B cell (primary cell): ENCODE data around the gene EPAS1. TPM values are rescaled to one million over a fixed set of nuclear protein-coding genes. Genes with fewer than 3 reads are reported as not detected.

Experiments used
- ATAC-seq: fragments of 200-7000 bp; cut with Tn5 transposase; one replicate; pipeline ENCODE4 v1.10.0; 2021; ENCODE audit warnings: low read depth, mild to moderate bottlenecking, moderate number of reproducible peaks, moderate library complexity
- CTCF ChIA-PET: fragments of 350-600 bp; sonication (Branson Sonifier 250); formaldehyde crosslinking; loops from one replicate; lab custom pipeline; 2021; ENCODE audit warnings: antibody characterized with exemption, inconsistent platforms; lab: Charles Lee
- POLR2A ChIA-PET: fragments of 350-600 bp; sonication (Branson Sonifier 250); formaldehyde crosslinking; loops from one replicate; lab custom pipeline; 2021; ENCODE audit warnings: antibody characterized with exemption; lab: Charles Lee
- DNase-seq: peaks from one replicate; pipeline ENCODE4 v3.0.0; 2013
- H2AFZ ChIP-seq: 2 replicates; pipeline ENCODE4 v1.6.1; 2012; ENCODE audit warnings: mild to moderate bottlenecking, low read depth, low read length; ENCODE audit not compliant: insufficient read depth, poor library complexity, severe bottlenecking
- H3K27ac ChIP-seq, 2 donors: 1 replicate in 1 of 2; 2 replicates in 1 of 2; pipeline ENCODE4 v1.5.1; 2012 to 2013; ENCODE audit warnings: low read length in 2 of 2, mild to moderate bottlenecking in 2 of 2, moderate library complexity in 1 of 2
- H3K27me3 ChIP-seq, 4 experiments: fragments of 200-600 bp in 1 of 4; sonication (generic) in 1 of 4; replicated peaks in 1 of 4; 1 replicate in 2 of 4; 2 replicates in 2 of 4; pipeline versions ENCODE4 v1.6.1 to v1.7.0; 2013 to 2016; ENCODE audit warnings: low read length in 3 of 4, mild to moderate bottlenecking in 2 of 4, mixed read lengths in 1 of 4, moderate library complexity in 1 of 4; ENCODE audit not compliant: insufficient read depth in 4 of 4, control insufficient read depth in 3 of 4; ENCODE audit errors: control extremely low read depth in 1 of 4
- H3K36me3 ChIP-seq, 2 experiments: replicated peaks in 1 of 2; 1 replicate in 1 of 2; 2 replicates in 1 of 2; pipeline versions ENCODE4 v1.6.1 to v1.7.1; 2013; ENCODE audit warnings: low read length in 1 of 2; ENCODE audit not compliant: insufficient read depth in 2 of 2, control insufficient read depth in 1 of 2; ENCODE audit errors: control extremely low read depth in 1 of 2, extremely low read depth in 1 of 2
- H3K4me1 ChIP-seq, 2 donors: fragments of 200-600 bp in 1 of 2; sonication (generic) in 1 of 2; 1 replicate in 1 of 2; 2 replicates in 1 of 2; pipeline versions ENCODE4 v1.5.1 to v1.6.1; 2013 to 2017; ENCODE audit warnings: low read length in 2 of 2; ENCODE audit not compliant: control insufficient read depth in 2 of 2, insufficient read depth in 2 of 2
- H3K4me2 ChIP-seq: replicated peaks from 2 replicates; pipeline ENCODE3; 2012; ENCODE audit warnings: mild to moderate bottlenecking, low read depth, low read length; ENCODE audit not compliant: poor library complexity, severe bottlenecking
- H3K4me3 ChIP-seq, 5 experiments: fragments of 200-600 bp in 1 of 5; sonication (generic) in 1 of 5; 1 replicate in 3 of 5; 2 replicates in 2 of 5; pipeline versions ENCODE4 v1.5.1 to v1.7.0; 2011 to 2016; ENCODE audit warnings: low read length in 4 of 5, mild to moderate bottlenecking in 4 of 5, low read depth in 2 of 5, control low read depth in 1 of 5, moderate library complexity in 1 of 5; ENCODE audit not compliant: insufficient read depth in 1 of 5; ENCODE audit errors: control extremely low read depth in 1 of 5, extremely low read depth in 1 of 5
- H3K79me2 ChIP-seq: fragments of 200-600 bp; sonication (generic); one replicate; pipeline ENCODE4 v1.6.0; 2016; ENCODE audit warnings: low read length; ENCODE audit not compliant: control insufficient read depth, insufficient read depth
- H3K9ac ChIP-seq: fragments of 200-600 bp; sonication (generic); 2 replicates; pipeline ENCODE4 v1.6.1; 2017; ENCODE audit warnings: mild to moderate bottlenecking, low read length, moderate library complexity
- H3K9me3 ChIP-seq, 3 donors: one replicate each; pipeline versions ENCODE4 v1.6.1 to v1.7.1; 2013; ENCODE audit warnings: low read length in 2 of 3; ENCODE audit not compliant: control insufficient read depth in 2 of 3, insufficient read depth in 1 of 3; ENCODE audit errors: control extremely low read depth in 1 of 3
- H4K20me1 ChIP-seq: 2 replicates; pipeline ENCODE4 v1.6.0; 2012; ENCODE audit warnings: mild to moderate bottlenecking, low read length; ENCODE audit not compliant: insufficient read depth, control insufficient read depth, poor library complexity, severe bottlenecking
- H3K27ac Mint-ChIP-seq: one replicate; pipeline ENCODE4 v1.8.0; 2021; ENCODE audit warnings: mixed read lengths
- H3K27me3 Mint-ChIP-seq: one replicate; pipeline ENCODE4 v1.8.0; 2021; ENCODE audit warnings: mixed read lengths
- H3K4me1 Mint-ChIP-seq: one replicate; pipeline ENCODE4 v1.8.0; 2021; ENCODE audit warnings: mixed read lengths
- H3K4me3 Mint-ChIP-seq: one replicate; pipeline ENCODE4 v1.8.0; 2021; ENCODE audit warnings: mixed read lengths
- H3K9me3 Mint-ChIP-seq: one replicate; pipeline ENCODE4 v1.8.0; 2022; ENCODE audit warnings: mixed read lengths; ENCODE audit not compliant: insufficient read depth
- CTCF ChIP-seq: fragments of 200-600 bp; IDR thresholded peaks from one replicate; pipeline ENCODE4 v1.8.0; 2022; ENCODE audit warnings: antibody characterized with exemption, mild to moderate bottlenecking
- EZH2 ChIP-seq: IDR thresholded peaks from 2 replicates; pipeline ENCODE4 v1.6.1; 2012; ENCODE audit warnings: borderline replicate concordance, low read depth, mild to moderate bottlenecking, moderate library complexity, low read length; ENCODE audit not compliant: insufficient read depth, poor library complexity, severe bottlenecking
- WGBS: methylation state at CpG from one replicate; pipeline ENCODE4 v1.1.5; 2013; ENCODE audit warnings: missing lambda C conversion rate; ENCODE audit not compliant: insufficient coverage; 5-methylcytosine and 5-hydroxymethylcytosine counted together
- intact Hi-C: fragments of 100-400 bp; cut with micrococcal nuclease; formaldehyde crosslinking; loops from one replicate; pipeline ENCODE4 v1.10.0; 2022
- polyA plus RNA-seq: library from polyadenylated mRNA; depleted of rRNA; stranded (reverse); fragments of >200 nt; gene quantifications from 2 replicates; pipeline ENCODE4 v1.2.3, GENCODE V29; 2012
- total RNA-seq, 2 donors: library from RNA; stranded (reverse); fragments of 120-200 nt in 1 of 2; gene quantifications; 1 replicate in 1 of 2; 2 replicates in 1 of 2; pipeline versions ENCODE4 v1.2.3 to v1.2.4, GENCODE V29; 2013 to 2022

Gene EPAS1
- total and polyA plus RNA-seq, 2 donors (not counting 1 experiment from before 2014, with no cell fraction given) = 0.06 to 0.37 TPM

- intact Hi-C loops = no loop called here
- Histone ChIP-seq H3K27ac (no peak overlapping the region), H3K4me1 (no peaks in the 10 kb centered on the region), H3K36me3 (no peaks in the 10 kb centered on the region), H3K79me2 (no peaks in the 10 kb centered on the region), H4K20me1 (no peaks in the 10 kb centered on the region), H3K4me2 (no peak overlapping the region), H3K9me3 (peaks cover 0 to 4% (median 0%) of the 10 kb centered on the region in 3 donors), H3K9ac (no peak overlapping the region), H2AFZ (no peak overlapping the region), H3K4me3 (no peak overlapping the region), H3K27me3 (peaks cover 0 to 12% (median 2%) of the 10 kb centered on the region in 4 experiments)
- no peaks in the 10 kb centered on the region for H3K9me3 Mint-ChIP-seq
- no peaks in the 10 kb centered on the region for H3K4me1 Mint-ChIP-seq
- no peak for TF ChIP-seq EZH2
- no peak for TF ChIP-seq CTCF
- WGBS = 100% methylated on average over 2 of the region's 2 CpGs
- ChIA-PET POLR2A (interaction anchor here (0.6 kb wide), 1 partner anchor 1590 kb away, joined by 10 read pairs; no protein-coding TSS in a partner anchor), CTCF (no interaction called here)
- DNase-seq (no peak), ATAC-seq (no peak)
- H3K27me3 Mint-ChIP-seq = peaks cover 37% of the 10 kb centered on the region
- H3K27ac Mint-ChIP-seq = no peak overlapping the region
- H3K4me3 Mint-ChIP-seq = no peak overlapping the region
Measured at GRCh38 chr2:46308081-46308480, 10.9 kb downstream of the EPAS1 start.

- H3K79me2 ChIP-seq = no peaks in the 10 kb centered on the region
- H3K4me3 ChIP-seq = no peak overlapping the region
- intact Hi-C loops = no loop called here
- ATAC-seq (no peak), DNase-seq (no peak)
- H3K36me3 ChIP-seq = no peaks in the 10 kb centered on the region
- H3K9ac ChIP-seq = no peak overlapping the region
- H2AFZ ChIP-seq = no peak overlapping the region
- WGBS = no CpG with 5 or more reads among the region's 3 CpGs
- H3K9me3 Mint-ChIP-seq = no peaks in the 10 kb centered on the region
- H3K4me2 ChIP-seq = no peak overlapping the region
- no peaks in the 10 kb centered on the region for H3K4me1 Mint-ChIP-seq
- TF ChIP-seq CTCF (no peak), EZH2 (no peak)
- H3K4me1 ChIP-seq = no peaks in the 10 kb centered on the region
- peaks cover 0 to 4% (median 0%) of the 10 kb centered on the region in 3 donors for H3K9me3 ChIP-seq
- peaks cover 0 to 7% (median 1%) of the 10 kb centered on the region in 4 experiments for H3K27me3 ChIP-seq
- CTCF ChIA-PET = no interaction called here
- H3K4me3 Mint-ChIP-seq = no peak overlapping the region
- POLR2A ChIA-PET = interaction anchor here (0.6 kb wide), 1 partner anchor 1589 kb away, joined by 10 read pairs; no protein-coding TSS in a partner anchor
- no peaks in the 10 kb centered on the region for H4K20me1 ChIP-seq
- H3K27me3 Mint-ChIP-seq = peaks cover 34% of the 10 kb centered on the region
- H3K27ac ChIP-seq = no peak overlapping the region
- H3K27ac Mint-ChIP-seq = no peak overlapping the region
Measured at GRCh38 chr2:46308629-46309028, 11.4 kb downstream of the EPAS1 start.
